HG02970 (cell line): ENCODE results near the gene RAPGEF6.
"Not testable (repeated sequence)": the region's sequence is repeated elsewhere in the genome, so short reads cannot be mapped to it uniquely, and the experiment has no call there.

Experiments
- ATAC-seq: cut with Tn5 transposase; IDR thresholded peaks from one replicate; pipeline ENCODE4 v1.9.1; 2021; ENCODE audit warnings: mild to moderate bottlenecking, moderate library complexity, moderate number of reproducible peaks; ENCODE audit not compliant: unreplicated experiment, low FRiP score

Gene RAPGEF6, protein sequence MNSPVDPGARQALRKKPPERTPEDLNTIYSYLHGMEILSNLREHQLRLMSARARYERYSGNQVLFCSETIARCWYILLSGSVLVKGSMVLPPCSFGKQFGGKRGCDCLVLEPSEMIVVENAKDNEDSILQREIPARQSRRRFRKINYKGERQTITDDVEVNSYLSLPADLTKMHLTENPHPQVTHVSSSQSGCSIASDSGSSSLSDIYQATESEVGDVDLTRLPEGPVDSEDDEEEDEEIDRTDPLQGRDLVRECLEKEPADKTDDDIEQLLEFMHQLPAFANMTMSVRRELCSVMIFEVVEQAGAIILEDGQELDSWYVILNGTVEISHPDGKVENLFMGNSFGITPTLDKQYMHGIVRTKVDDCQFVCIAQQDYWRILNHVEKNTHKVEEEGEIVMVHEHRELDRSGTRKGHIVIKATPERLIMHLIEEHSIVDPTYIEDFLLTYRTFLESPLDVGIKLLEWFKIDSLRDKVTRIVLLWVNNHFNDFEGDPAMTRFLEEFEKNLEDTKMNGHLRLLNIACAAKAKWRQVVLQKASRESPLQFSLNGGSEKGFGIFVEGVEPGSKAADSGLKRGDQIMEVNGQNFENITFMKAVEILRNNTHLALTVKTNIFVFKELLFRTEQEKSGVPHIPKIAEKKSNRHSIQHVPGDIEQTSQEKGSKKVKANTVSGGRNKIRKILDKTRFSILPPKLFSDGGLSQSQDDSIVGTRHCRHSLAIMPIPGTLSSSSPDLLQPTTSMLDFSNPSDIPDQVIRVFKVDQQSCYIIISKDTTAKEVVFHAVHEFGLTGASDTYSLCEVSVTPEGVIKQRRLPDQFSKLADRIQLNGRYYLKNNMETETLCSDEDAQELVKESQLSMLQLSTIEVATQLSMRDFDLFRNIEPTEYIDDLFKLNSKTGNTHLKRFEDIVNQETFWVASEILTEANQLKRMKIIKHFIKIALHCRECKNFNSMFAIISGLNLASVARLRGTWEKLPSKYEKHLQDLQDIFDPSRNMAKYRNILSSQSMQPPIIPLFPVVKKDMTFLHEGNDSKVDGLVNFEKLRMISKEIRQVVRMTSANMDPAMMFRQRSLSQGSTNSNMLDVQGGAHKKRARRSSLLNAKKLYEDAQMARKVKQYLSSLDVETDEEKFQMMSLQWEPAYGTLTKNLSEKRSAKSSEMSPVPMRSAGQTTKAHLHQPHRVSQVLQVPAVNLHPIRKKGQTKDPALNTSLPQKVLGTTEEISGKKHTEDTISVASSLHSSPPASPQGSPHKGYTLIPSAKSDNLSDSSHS (N-terminal part only)

GRCh38 chr5:131634996-131635683, at the start of gene RAPGEF6:
Gene RAPGEF6 (minus strand): TSS chr5:131635229. CDS start chr5:131635030, 199 bp downstream.
- ATAC-seq: peak; percentile 91

- no peak for ATAC-seq
These were observed 49.6 kb upstream of the RAPGEF6 start for GRCh38 chr5:131684595-131684994.

GRCh38 chr5:131684051-131684450, 49.0 kb upstream of the RAPGEF6 start:
- ATAC-seq: no peak

DNA sequence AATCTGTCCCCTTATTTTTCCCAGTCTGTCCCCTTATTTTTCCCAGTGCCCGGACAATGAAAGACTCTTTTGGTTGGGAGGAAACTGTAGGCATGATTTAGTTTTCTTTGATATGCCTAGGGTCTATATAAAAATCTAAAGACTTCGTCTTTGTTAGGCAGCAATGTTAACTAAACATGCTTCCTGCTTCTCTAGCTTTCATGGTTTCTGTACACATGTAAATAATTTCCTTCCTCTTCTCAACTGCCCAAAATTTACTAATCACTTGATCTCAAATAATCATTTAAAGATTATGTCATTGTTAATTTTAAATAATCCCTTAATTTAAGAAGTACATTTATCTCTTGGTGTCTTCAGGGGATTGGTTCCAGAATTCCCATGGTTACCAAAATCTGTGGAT, 47.8 kb upstream of the RAPGEF6 start:
- ATAC-seq: no peak

- ATAC-seq: no peak
These were observed 47.1 kb upstream of the RAPGEF6 start for GRCh38 chr5:131682175-131682574.

DNA sequence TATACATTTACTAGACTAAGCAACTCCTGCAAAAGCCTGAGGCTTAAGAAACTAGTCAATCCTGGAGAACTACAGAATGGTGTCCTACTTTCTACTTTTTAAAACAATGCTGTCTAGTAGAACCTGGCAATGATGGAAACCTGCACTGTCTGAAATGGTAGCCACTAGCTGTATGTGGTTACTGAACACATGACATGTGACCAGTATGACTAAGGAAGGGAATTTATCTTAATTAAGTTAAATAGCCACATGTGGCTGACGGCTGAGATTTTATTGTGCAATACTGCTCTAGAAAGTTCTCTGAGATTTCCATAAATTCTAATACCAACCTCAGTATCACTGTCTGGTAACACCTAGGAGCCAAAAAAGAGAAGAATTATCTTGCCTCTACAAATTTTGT, 44.9 kb upstream of the RAPGEF6 start:
- ATAC-seq: no peak

- not testable (repeated sequence) for ATAC-seq
These were observed 43.2 kb upstream of the RAPGEF6 start for GRCh38 chr5:131678273-131678672.

- ATAC-seq: no peak
These were observed 42.1 kb upstream of the RAPGEF6 start for GRCh38 chr5:131677115-131677514.

DNA sequence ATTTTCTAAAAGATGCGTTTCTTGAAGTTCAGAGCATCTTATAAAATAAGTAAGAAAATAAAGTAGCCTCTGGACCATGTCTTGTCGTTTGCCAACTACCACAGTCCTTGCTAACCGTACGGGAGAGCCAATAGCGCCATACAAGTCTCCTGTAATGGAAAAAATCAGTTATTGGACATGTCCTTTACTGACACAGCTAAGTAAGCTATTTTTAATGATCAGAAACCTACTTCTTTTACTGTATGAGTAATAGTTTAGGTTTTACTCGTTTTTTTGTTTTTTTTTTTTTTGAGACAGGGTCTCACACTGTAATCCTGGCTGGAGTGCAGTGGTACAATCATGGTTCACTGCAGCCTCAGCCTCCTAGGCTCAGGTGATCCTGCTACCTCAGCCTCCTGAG, 37.7 kb upstream of the RAPGEF6 start:
- ATAC-seq: no peak

DNA sequence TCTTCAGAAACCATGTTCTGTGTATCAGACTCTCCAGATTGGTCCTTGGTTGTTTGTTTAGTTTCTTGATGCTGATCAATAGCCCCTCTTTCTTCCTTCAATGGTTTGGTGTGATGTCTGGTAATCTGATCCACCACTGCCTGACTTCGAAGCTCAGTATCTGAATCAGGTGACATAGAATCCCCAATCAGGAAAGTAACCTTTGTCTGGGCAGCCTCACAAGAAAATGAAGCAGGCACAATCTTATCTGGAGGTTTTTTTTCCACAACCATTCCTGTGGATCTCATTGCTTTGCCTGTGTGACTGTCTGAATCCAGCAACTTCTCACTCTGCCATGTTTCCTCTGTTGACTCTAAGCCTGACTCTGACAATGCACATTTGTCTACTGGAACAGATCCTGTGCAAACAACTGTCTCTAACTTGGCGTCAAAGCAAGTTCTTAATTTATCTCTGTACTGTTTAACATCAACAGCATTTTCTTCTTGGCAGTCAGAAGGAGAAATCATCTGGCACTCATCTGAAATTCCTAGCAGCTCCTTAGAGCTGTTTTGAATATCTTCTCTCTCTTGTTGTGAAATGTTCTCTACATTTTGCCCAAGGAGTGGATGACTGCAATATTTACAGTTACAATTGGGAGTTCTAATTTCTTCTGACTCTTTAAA, 37.1 kb upstream of the RAPGEF6 start:
- ATAC-seq: no peak

DNA sequence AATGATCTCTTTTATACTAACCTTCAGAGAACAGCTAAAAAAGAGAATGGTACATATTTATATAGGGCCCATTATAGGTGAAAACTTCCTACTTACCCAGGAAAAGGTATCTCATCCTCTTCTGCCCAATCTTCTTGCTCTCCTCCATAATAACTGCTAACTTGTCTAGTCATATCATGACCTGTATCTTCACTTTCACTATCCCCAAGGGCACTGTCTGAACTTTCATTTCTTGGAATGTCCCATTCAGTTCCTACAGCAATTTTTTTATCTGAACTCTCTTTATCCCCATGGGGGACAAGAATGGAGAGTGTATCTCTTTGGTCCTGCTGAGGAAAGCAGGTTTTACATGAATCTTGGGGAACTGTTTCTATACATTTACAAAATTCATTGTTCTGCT, 36.4 kb upstream of the RAPGEF6 start:
- ATAC-seq: no peak

DNA sequence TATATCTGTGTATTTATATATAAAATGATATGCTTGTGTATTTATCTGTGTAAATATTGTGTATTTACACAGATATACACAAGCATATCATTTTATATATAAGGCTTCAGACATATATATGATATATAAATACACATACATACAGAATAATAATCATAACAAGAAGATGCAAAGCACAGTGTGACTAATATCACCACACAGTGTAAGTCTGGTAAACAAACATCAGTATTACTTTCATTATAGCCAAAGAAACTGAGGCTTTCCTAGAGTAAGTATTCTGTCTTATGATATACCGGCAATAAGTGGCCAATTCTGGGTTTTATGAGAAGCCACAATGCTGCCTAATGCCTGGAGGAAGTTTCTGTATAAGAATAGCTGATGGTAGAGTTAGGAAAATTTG, 29.9 kb upstream of the RAPGEF6 start:
- ATAC-seq: no peak

DNA sequence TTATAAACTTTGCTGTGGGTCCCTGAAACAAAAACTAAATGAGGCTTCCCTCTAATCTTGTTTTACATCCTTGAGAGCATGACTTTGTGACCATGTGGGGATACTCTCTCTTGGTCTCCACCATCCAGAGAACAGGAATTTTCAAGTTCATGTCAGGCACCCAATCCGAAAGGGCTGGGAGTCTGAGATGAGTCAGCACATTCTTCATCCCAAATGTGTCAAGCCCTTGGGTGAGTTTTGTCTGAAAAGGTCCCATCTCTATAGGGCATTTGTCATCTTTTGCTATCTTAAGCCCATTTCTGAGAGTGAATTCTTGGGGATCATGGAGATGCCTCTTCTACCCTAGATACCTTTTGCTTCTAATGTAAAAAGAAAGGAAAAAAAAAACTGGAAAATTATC, 26.9 kb upstream of the RAPGEF6 start:
- ATAC-seq: no peak

- no peak for ATAC-seq
These were observed 24.8 kb upstream of the RAPGEF6 start for GRCh38 chr5:131659841-131660240.

DNA sequence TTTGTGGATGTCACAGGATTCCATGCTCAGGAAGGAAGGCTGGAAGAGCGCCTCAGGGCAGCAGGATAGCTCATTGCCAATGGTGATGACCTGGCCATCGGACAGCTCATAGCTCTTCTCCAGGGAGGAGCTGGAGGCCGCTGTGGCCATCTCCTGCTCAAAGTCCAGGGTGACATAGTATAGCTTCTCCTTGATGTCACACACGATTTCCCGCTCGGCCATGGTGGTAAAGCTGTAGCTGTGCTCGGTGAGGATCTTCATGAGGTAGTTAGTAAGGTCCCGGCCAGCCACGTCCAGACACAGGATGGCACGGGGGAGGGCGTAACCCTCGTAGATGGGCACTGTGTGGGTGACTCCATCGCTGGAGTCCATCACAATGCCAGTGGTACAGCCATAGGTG, 24.3 kb upstream of the RAPGEF6 start:
- ATAC-seq: no peak

DNA sequence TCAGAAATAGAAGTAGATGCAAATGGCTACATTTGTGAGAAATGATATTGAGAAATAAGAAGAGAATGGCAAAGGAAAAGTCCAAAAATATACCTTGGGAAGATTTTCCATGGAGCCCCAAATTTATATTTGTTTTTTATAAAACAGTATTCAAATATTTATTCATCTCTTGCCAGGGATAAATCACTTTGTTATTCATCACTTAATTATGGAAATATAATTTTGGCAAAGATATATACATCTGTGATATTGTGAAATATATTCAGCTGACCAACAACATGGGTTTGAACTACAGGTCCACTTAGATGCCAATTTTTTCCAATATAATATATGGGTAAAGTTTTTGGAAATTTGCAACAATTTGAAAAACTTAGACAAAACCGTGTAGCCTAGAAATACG, 19.7 kb upstream of the RAPGEF6 start:
- ATAC-seq: no peak

DNA sequence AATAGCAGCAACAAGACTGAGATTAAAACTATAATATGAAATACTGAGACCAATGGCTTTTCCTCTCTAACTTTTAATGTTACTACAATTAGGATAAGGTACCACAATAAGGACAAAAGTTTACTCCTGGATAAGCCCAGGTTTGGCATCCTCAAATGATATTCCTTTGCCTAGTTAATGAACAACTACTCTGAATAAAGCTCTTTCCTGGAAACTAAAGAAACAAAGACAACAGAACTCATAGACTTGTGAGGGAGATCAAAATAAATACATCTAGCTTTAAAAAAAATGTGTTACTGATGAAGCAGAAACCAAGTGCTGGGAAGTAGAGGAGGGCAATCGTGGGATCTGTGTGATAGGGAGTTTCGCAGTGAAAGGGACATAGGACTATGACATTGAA, 19.3 kb upstream of the RAPGEF6 start:
- no peak for ATAC-seq

DNA sequence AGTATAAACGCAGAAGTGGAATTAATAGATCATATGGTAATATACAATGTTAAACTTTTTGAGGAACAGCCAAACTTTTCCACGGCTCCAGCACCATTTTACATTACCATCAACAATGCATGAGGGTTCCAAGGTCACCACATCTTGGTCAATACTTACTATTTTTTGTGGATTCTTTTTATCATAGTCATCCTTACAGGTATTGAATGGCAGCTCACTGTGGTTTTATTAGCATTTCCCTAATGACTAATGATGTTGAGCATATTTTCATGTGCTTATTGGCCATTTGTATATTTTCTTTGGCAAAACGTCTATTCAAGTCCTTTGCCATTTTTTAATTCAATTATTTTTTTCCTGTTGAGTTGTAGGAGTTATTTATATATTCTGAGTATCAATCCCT, 14.1 kb upstream of the RAPGEF6 start:
- ATAC-seq: no peak

DNA sequence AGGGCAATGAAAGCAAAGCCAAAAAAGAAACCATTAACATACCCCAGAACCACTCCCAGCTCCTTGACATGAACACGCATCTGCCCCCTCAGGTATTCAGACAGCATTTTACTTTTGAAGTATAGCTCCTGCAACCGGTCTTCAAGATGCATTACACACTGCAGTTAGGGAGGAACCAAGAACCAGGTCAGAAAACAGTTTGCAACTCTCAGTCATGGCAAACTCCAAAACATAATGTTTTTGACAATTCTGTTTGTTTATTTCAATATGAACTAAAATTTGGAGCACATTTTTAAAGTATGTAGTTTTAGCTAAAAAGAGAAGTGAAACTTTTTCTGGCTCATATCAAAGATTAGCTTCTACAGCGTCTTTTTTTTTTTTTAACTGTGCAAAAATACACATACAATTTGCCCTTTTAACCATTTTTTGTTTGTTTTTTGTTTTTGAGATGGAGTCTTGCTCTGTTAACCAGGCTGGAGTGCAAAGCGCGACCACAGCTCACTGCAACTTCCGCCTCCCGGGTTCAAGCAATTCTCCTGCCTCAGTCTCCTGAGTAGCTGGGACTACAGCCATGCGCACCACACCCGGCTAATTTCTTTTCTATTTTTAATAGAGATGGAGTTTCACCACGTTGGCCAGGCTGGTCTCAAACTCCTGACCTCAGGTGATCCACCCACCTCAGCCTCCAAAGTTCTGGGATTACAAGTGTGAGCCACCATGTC, 12.2 kb upstream of the RAPGEF6 start:
- ATAC-seq: no peak
